GM21423 (cell line): ENCODE results near the gene ALK.

Source experiments
- ATAC-seq: cut with Tn5 transposase; IDR thresholded peaks from one replicate; pipeline ENCODE4 v1.9.1; 2021; ENCODE audit warnings: mild to moderate bottlenecking, moderate library complexity; ENCODE audit not compliant: unreplicated experiment

ALK gene

GRCh38 chr2:29390136-29390535 lies 531.2 kb downstream of the ALK start:
- ATAC-seq: no peak

DNA sequence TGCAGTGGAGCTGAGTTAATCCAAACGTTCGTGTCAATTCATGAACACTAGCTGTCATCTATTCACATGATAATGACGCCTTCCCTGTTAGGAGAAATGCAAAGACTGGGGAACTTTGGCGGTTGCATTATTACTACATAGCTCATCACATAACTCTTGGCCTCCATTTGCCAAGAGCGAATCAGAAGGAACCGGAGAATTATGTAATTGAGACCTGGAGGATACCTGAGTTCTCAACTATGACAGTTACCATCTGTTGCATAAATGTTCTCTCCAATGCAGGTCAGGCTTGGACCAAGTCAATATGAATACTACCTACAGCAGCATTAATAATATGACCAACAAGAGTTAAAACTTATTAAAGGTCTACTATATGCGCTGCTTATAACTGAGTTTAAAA lies 531.7 kb downstream of the ALK start:
- no peak for ATAC-seq

DNA sequence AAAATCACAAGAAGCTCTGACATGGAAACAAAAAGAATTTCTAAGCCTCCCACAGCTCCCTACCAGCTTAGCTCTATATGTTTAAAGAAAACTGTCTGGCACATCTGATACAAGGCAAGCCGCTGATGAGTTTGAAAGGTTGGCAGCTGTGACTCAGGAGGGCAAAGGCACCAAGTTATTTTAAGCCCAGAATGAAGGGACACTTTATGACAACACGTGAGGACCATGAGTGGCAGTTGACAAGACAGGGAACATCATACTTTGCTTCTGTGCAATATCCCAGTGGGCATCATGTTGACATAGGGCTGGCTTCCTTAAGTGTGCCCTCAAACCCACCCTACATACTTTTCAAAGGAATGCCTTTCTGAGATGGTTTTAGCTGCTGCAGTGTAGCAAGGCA lies 533.3 kb downstream of the ALK start:
- ATAC-seq: no peak

DNA sequence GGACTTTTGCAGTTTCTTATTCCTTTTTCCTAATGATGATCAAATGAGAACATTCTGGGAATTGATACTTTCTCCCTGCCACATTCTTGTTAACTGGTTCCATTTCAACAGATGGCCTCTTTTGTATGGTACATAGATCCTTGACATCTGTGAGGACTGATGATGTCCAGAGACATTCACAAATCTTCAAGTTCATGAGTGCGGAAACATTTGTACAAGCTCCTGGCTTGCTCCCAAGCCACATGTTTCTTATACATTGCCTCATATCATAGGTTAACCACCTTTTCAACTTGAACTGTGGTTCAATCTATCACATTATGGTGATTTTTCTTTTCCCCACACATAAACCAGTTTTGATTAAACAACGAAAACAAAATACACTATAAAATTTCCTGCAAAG lies 538.9 kb downstream of the ALK start:
- no peak for ATAC-seq

DNA sequence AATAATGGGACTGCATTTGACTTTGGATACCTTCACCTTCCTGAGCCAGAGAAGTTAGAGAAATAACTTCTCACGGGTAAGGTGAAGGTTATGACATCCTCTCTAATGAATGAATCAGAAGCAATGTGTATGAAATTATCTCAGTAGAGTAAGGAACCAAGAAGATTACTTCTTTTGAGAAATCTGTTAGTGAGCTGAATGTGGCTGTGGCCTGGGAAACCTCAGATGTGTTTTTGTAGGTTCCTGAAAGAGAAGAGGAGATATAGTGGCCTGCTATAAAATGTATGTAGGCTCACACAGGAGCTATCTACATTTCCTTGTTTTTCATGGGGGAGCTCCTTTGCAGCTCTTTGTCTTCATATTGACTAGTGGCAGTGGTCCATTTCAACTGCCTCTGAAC lies 543.6 kb downstream of the ALK start:
- no peak for ATAC-seq

- no peak for ATAC-seq
Measured at GRCh38 chr2:29376541-29376940, 544.8 kb downstream of the ALK start.

DNA sequence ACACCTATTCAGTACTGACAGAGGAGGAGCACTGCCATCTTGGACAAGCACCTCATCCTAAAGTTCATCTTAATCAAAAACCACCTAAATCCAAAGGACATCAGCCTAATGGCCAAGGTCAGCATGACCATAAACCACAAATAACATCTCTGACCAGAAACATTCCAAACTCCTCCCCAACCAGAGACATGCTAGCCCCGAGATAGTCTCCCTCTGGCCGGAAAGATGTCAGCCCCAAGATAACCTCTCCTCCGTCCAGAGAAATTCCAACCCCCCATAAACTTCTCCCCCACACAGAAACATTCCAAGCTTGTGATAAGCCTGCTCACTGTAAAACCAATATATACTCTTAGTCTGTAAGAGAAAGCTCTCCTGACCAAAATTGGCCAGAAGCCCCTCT lies 545.5 kb downstream of the ALK start:
- ATAC-seq: no peak

GRCh38 chr2:29374823-29375222 lies 546.6 kb downstream of the ALK start:
- no peak for ATAC-seq

DNA sequence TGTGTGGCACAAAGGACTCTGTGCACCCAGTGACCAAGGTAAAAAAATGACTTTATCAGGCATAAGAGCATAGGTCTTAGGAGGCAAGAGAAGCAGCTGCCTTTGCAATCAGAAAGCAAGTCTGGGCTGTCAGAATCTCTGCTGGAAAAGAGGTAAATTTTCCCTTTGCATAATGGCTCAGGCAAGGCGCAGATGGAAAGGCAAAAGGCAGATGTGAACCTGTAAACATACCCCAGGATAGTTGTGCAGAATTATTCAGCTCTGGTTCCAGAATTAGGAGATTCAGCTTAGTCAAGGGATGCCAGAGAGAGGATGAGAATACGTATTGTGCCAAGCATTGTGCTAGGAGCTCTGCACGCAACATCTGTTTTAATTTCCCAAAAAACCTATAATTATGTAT lies 547.5 kb downstream of the ALK start:
- ATAC-seq: no peak

DNA sequence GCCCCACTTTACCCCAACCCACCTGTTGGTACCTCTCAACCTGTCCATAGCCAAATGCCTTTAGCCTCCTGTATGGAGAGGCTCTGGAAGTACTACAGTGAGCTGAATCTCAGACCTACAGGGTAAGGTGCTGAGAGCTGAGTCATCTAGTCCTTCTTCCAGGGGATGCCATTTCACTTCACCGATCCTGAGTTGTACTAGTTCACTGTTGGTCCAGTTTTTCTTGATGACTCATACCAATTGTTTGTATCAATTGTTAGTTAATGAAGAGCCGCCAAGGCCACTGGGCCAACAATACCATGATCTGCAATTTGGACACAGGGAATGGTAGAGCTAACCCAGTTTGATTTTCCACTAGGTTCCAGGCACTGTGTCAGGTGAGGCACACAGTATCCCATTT lies 549.2 kb downstream of the ALK start:
- ATAC-seq: no peak

DNA sequence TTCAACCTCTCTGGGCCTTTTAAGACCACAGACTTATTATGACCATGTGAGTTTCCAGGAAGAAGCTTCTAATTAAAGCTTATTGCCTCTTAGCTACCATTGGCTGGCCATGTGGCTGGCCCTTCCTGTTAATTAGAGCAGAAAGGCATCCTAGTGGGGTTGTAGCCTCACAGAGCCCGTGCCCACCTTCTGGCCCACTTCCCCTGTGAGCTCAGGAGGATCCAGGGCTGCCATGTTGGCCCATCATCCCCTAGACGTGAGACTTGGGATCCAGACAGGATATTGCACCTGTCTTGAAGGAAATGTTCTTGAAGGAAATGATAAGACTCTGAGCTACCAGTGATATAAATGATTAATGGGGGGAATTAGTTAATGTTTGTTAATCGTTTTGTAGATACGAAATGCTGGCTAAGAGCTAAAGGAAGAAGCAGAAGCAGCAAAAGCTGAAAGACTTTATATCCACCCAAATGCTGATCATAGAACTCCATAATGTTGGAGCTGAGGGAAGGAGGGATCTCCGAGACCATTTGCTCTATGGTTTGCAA lies 550.7 kb downstream of the ALK start:
- ATAC-seq: no peak

DNA sequence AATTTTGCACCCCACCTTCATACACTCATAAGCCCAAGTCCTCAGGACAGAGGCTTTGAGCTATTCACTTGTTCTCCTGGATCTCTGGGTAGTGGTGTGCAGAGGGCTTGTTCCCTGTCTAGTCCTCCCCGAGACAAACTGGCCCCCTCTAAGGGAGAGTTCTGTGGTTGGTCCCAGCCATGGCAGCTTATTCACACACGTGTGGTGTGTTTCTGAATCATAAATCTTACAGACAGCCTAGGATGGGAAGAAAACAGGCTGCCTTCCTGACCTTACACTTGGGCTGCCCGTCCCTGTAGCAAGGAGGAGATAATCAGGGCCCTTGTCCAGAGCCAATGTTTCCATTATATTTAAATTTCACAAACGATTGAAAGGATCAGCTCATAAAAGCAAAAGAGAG lies 551.2 kb downstream of the ALK start:
- ATAC-seq: no peak

DNA sequence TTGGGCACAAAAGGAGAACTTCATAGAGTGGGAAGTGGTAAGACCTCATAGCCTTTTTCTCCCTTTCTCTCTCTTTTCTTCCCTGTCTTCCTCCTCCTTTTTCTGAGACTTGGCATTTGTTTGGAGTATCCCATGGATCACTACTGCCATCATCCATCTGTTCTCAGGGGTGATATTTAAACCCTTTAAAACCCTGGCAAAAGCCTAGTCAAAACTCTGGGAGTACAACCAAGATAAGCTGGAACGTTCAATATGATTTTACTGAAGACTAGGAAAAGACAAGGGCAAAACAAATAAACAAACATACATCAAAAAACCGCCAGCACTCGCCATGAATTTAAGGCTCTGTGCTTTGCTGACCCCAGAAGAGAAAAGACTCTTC lies 552.7 kb downstream of the ALK start:
- no peak for ATAC-seq

DNA sequence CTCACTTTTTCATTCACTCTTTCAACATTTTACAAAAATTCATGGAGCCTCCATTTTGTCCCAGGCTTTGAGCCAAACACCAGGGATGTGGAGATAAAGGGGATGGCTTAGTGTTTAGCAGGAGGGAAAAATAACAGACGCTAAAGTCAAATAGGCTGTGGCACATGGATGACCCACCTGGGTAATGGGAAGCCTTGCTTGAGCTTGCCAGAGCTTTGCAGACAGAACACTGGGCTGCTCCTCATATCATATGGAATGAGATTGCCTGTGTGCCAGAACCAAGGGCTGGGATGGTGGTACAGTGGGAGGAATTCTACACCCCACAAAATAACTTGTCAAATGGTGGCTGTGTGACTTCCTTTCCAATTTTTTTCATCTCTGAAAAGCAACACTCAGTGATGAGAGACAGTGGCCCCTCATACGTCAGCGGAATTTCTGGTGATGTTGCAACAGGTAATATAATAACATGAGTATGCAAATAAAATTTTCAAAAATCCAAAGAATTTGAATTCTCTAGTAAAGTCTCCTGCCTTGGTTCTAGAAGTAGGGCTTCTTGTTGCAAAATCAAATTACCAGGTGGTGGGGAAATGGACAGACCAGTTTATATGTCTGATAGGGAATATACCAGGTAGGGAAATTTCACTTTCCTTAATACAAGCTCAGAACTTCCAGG lies 553.3 kb downstream of the ALK start:
- no peak for ATAC-seq

GRCh38 chr2:29363111-29363510 lies 558.3 kb downstream of the ALK start:
- no peak for ATAC-seq

GRCh38 chr2:29361231-29361630 lies 560.2 kb downstream of the ALK start:
- ATAC-seq: no peak

DNA sequence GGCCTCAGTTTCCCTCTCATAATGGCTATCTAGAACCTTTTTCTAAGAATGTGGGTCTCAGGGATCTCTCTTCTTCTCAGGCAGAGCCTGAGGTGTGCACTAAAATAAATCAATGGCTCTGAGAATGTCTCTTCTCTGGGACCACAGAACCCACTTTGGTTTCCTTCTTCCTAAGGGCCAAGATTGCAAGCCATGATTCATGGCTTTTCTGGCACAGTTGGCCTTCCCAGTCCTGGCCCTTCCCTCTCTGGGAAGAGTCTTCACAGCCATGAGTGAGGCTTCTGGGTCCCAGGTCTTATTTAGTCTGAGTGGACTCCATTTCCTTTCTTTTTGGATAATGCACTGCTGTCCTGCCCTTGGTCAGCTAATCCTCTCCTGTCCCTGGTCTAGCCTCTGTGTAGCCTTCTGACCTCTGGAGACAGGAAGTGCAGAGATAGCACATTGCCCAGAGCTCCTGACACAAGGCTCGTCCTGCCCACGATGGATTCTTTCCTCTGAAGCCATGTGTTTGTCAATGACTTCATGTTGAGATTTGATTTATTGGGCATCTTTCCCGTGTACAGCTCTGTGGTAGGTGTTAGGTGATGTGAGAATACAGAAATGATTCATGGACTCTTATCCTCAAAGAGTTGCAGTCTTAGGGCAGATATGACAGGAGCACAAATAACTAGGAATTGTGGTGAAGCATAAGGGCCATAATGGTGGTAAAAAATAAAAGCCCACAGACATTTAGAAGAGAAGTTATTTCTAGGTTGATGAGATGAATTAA lies 561.2 kb downstream of the ALK start:
- no peak for ATAC-seq

DNA sequence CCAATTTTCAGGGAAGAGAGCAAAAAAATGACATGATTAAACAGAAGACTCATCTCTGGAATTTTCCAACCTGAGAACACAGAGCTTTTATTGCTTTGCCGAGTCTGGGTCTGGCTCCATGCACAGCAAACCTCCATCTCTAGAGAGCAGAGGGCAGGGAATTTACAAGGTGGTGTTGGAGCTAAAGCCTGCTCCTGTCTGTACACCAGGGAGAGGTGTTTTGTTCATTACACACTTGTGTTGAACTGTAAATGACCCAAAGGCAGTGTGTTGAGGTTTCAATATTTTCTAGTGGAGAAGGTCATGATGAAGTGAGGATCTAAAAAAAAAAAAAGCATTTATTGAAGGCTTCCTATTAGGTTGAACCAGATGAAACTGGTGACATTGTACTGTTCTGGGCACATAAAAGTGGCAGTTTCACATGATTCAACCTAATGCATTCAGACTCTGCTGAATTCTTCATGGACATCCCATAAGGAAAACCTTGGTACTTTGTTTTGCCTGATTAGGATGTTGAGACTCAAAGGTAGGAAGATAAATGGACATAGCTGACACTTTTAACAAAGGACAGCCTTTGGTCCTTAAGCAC lies 567.9 kb downstream of the ALK start:
- no peak for ATAC-seq

DNA sequence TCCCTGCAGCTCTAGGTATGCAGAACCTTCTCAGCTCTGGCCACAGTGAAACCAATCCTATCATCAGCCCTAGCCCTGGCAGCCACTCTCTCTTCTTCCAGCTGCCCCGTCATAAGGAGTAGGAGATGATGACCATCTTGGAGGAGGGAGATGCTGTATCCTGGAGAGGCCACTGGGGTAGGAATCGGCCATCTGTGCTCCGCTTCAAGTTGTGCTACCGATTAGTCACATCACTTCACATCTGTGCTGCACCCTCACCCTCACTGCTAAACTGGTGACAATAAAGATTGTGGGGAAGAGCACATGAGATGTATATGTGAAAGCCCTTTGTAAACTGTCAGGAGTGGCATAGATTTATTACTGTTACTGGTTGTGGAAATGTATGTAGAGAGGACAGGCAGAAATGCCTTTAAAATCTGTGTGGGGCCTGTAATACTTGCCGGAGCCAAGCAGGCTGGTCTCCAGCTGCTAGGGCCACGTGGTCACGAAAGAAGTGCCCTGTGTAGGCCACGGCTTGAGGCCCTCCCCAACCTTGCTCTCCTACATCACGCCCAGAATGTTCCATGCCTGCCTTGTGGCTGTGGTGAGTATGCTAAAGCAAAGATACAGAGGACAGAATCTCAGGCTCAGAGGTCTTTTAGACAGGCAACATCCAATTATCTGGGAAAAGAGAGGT lies 569.3 kb downstream of the ALK start:
- no peak for ATAC-seq

DNA sequence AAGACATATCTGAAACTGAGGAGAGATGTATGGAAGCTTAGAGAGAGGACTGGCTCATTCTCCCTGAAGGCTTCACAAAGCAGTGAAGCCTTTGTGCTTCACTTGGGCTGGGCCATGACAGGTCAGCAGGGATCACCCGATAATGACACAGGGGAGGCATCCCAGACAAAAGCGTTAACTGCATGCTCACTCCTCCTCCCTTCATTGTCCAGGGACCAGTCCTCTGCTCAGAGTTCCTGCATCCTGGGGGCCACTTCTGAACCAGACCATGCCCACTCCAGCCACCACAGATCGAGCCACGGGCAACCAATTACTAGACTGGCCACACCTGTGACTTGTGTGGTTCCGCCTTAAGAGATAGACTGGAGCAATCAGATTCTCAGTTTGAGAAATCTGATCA lies 570.1 kb downstream of the ALK start:
- no peak for ATAC-seq

- ATAC-seq: no peak
Measured at GRCh38 chr2:29349316-29350030, 571.9 kb downstream of the ALK start.
